GM18526 (cell line): Measurements from ENCODE around the gene SYCP2.

Source experiments
- POLR2A ChIP-seq: IDR thresholded peaks from 3 replicates; pipeline ENCODE4 v1.6.1; 2011; ENCODE audit not compliant: insufficient read length; ENCODE audit errors: extremely low read depth

Gene SYCP2

GRCh38 chr20:59835448-59836395 is 97.7 kb downstream of the SYCP2 start:
- no peak for TF ChIP-seq POLR2A

GRCh38 chr20:59835057-59835447 is 98.4 kb downstream of the SYCP2 start:
- no peak for TF ChIP-seq POLR2A

GRCh38 chr20:59832406-59833363 is 100.8 kb downstream of the SYCP2 start:
- TF ChIP-seq POLR2A, result no peak

- TF ChIP-seq POLR2A, result no peak
Observed at GRCh38 chr20:59831916-59832270, 101.5 kb downstream of the SYCP2 start.

- no peak for TF ChIP-seq POLR2A
Observed at GRCh38 chr20:59831024-59831915, 102.2 kb downstream of the SYCP2 start.

GRCh38 chr20:59830665-59831023 is 102.8 kb downstream of the SYCP2 start:
- TF ChIP-seq POLR2A, result no peak

GRCh38 chr20:59829786-59830664 is 103.4 kb downstream of the SYCP2 start:
- no peak for TF ChIP-seq POLR2A

- TF ChIP-seq POLR2A, result no peak
Observed at GRCh38 chr20:59829054-59829785, 104.2 kb downstream of the SYCP2 start.

GRCh38 chr20:59828125-59829053 is 105.0 kb downstream of the SYCP2 start:
- TF ChIP-seq POLR2A, result no peak

GRCh38 chr20:59827138-59828056 is 106.0 kb downstream of the SYCP2 start:
- TF ChIP-seq POLR2A, result no peak
